GDM1 (cell line): Measurements from ENCODE around the gene HRK.
A peak's percentile ranks its signal among the peaks of the same experiment; 100 is the strongest.

ENCODE experiments used
- DNase-seq: peaks from one replicate; lab custom pipeline; 2025; lab: John Stamatoyannopoulos, UW

HRK gene

DNA sequence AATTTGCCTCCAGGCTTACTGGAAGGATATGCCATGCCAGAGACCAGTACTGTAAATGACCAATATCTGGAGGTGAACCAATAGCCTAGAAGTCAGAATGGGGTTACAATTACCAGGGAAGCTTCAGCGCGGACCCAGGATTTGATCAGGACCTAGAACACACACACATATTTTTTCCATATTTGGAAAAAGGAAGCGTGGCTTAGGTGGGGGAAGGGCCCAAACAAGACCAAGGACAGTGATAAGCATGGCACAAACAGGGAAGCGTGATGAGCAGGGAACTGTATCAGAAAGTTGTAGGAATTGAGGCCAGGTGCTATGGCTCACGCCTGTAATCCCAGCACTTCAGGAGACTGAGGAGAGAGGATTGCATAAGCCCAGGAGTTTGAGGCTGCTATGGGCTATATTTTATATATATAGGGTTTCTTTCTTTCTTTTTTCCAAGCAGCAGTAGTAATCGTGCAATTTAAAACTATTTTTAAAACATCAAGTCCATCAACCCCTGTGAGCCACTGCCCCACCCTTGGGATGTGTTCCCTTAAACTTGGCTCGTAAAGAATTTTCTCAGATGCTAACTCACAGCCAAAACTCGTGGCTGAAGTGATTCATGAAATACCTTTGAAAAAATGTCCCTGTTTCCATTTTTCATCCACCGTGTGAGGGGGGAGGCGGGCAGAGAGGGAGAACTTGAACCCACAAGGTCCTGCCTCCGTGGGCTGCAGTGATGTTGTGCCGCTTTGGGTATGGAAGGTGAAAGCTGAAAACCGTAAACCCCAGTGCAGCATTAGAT is 16.7 kb downstream of the HRK start:
- DNase-seq, result no peak

DNA sequence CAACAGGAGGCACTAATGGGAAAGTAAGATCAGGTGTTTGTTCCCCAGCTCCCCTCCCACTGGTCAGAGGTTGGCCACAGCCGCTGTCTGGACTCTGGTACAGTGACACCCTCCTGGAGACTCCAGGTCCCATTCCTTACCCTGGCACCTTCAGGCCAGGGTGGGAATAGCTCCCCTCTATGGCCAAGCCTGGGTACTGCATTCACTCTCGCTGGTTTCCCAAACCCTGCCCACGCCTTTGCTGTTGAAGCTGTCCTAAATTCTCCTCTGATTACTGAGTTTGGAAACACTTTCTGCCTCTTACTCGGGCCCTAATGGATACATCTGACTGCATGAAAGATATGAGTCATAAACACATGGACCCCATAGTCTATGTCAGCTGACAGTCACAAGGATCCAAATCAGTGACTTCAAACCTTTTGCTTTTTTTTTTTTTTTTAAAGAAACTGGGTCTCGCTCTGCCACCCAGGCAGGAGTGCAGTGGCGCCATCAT is 17.9 kb downstream of the HRK start:
- DNase-seq, result no peak

DNA sequence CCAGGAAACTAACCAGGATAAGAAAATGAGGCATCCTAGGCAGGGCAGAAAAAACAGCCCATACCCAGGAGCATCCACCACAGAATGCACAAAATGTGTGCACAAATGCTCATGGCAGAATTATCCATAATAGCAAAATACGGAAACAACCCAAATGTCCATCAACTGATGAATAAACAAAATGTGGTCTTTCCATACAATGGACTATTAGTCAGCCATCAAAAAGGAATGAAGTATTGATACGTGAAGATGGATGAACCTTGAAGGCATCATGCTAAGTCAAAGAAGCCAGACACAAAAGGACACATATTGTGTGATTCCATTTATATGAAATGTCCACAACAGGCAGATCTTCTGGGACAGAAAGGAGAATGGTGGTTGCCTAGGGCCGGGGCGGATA is 19.1 kb downstream of the HRK start:
- DNase-seq, result no peak

DNA sequence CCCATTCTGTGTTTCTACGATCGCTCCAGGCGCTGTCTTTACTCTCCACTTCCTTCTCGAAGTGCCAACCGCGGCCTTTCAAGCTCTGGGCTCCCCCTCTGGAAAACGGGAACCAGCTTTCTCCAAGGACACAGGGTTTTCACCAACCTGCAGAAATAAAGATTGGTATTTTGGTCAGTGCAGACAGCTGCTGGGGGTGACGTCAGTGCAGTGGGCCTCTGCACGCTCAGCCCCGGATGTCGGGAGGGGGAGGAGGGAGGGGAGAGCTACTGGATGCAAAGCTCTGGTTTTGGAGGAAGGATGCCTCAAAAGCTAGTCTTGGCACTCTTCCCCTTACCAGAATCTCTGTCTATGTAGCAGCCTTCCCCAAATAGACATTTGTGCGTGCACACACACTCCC is 19.9 kb downstream of the HRK start:
- peak; percentile 8 for DNase-seq

DNA sequence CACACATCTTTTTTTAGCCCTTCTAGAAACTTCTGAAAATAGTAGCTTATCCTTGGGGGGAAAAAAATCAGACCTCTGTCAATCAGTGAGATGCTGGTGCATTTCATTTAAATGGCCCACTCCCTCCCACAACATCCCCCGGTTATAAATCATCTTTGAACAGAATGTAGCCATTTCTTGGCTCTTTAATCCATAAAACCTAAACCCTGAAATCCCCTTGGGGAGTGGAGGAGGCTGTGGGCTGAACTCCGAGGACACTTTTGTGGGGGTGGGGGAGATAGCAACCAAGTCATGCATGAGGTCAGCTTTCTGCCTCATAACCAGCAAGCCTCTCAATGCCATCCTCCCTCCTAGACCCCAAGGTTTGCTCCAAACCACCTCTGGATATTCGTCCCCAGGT is 21.0 kb downstream of the HRK start:
- DNase-seq, result no peak

DNA sequence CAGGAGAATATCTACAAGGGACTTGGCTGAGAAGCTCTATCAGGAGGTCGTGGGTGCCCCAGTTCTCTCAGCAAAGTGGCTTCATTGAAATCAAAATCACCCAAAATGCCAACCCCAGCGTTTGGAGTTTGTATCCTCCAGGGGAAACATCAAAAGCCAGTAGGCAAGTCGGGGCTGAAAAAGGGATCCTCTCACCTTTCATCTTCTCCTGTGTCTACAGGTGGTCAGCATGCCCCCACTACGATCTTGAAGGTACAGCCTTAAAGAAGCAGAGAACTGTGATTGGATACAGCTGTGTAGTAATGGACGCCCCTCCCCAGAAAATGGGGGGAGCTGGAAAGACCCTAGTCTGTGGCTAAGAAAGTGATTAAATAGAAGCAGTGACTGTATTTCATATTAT is 22.2 kb downstream of the HRK start:
- no peak for DNase-seq

DNA sequence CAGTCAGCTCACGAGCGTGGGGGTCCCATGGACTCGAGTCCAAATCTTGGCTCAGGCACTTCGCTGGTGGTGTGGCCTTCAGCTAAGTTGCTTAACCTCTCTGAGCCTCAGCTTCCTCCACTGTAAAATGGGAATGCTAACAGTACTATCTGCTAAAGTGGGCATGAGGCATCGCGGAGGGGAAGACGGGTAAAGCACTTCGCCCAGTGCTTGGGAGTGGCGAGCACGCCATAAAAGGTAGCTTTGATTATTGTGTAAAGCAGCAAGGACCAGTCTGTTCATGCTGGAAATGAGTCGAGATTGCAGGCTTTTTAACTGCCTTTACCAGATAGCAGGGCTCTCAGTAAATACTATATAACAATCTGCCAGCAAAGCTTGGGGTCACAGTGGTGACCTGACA is 24.5 kb downstream of the HRK start:
- DNase-seq, result no peak

DNA sequence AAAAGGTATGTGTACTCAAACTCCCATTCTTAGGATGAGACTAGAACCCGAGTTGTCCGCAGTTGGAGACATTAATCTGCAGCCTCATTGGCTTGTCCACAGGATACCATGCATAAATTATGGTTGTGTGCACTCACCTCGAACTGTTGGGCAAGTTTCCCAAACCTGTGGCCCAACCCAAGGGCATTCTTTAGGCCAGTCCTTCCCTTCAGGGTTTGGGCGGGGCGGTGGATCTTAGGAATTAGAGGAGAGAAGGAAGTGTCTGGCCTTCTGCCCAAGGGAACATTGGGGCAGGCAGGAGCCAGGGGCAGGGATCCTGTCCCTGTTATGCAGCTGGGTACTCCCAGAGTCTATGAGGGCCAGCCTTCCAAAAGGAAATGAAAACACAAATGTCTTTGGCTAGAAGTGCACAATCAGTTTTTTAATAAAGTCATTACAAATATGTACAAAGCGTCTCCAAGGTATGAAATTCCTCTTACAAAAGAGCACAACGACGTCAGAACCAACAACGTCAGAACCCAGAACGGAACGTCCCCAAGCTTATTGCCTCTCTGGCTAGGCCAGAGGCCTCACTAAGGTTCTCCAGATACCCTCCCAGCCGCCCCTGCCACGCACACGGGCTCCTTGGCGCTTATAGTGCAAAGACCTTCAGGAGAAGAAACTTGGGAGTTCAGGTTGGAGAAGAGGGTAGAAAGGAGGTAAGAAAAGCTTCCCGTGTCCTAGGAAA is 25.3 kb downstream of the HRK start:
- no peak for DNase-seq

DNA sequence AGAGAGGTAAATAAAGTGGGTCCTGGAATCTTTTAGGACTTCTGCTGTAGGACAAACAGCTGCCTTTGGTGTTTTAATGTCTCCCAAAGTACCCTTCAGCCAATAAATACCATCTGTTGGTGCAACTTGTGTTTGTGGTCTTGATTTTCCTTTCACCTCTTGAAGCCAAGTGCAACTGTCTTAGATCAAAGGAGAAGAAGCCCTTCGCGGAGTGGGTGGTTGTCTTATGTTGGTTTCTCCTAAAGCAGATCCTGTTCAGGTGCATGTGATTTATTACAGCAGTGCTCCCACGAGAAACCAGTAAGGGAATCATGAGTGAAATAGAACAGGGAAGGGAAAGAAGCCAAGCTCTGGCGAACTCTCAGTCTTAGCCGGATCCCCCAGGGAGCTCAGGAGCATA is 27.7 kb downstream of the HRK start:
- no peak for DNase-seq

DNA sequence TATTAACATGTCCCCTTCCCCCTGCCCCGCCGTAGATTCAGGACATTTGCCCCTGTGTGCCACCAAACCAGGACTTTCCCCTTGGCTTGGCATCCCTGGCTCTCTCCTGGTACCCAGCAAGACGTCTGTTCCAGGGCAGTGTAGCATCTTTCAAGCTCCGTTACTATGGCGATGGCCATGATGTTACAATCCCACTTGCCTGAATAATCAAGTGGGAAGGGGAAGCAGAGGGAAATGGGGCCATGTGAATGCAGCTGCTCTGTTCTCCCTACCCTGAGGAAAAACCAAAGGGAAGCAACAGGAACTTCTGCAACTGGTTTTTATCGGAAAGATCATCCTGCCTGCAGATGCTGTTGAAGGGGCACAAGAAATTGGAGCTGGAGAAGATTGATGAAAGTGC is 28.9 kb downstream of the HRK start:
- no peak for DNase-seq

DNA sequence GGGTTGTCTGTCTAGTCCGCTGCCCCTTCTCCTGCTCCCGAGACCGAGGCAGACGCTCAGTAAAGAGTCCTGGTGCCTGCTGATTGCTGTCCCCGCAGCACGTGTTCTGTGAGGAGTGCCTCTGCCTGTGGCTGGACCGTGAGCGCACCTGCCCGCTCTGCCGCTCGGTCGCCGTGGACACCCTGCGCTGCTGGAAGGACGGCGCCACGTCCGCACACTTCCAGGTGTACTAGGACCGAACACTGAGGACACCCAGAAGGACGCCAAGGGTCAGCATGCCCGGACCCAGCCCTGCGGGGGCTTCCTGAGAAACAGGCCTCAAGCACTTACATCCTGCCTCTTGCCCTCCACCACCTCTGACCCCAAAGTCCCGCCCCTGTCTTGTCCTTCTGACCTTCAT is 32.0 kb downstream of the HRK start:
- DNase-seq, result no peak

DNA sequence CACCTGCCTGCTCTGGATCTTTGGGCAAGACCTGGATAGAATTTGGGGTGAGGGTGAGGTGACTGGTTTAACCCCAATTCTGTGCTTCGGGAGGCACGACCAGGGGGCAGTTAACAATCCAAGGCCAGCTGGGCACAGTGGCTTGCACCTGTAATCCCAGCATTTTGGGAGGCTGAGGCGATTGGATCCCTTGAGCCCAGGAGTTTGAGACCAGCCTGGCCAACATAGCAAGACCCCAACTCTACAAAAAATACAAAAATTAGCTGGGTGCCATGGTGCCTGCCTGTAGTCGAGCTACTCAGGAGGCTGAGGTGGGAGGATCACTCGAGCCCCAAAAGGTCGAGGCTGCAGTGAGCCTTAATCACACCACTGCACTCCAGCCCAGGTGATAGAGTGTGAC is 38.2 kb downstream of the HRK start:
- DNase-seq, result no peak

DNA sequence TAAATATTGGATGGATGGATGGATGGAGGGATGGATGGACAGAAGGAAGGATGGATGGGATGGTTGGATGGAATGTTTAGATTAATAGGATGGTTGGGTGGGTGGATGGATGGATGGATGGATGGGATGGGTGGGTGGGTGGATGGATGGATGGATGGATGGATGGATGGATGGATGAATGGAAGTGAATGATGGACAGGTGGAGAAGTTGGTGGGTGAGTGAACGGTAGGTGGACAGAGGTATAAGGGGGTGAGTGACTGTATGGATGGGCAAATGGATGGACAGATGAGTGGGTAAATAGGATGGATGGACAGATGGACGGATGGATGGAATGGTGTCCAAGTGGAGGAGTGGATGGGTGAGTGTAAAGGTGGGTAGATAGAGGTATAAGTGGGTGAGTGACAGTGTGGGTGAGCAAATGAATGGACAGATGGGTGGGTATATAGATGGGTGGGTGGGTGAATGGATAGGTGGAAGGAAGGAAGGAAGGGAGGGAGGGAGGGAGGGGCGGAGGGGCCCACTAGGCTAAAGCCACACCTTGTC is 41.9 kb downstream of the HRK start:
- no peak for DNase-seq

DNA sequence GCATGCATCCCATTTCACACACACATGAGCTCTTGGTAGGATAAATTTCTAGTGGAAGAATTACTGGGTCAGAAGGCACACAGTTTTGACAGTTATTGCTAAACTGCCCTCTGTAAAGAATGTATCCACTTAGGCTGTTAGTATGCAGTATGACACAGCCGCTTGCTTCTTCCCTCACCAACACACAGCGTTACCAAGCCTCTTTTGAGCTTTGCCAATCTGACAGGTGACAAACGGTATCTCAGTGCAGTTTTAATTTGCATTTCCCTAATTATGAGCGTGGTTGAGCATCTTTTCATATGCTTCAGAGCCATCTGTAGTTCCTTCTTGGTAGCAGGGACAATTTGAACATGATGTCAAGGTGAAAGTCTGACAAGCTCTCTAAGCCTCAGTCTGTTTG is 42.9 kb downstream of the HRK start:
- DNase-seq, result no peak

DNA sequence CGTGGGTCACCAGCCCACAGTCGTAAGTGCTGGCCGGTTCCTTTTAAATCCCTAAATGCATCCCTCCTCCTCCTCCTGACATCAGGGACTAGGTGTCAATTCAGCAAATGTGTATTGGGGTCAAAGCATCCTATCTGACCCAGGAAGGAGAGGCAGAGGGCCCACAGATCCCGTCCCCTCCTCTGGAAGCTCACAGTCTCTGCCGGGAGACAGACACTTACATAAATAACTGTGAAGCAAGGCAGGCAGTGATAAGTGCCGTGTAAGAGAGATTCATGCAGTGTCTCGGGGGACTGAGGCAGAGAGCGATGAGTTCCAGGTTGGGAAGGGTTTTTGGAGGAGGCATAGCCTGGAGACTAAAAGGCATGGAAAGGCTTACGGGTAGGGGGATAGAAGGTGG is 44.1 kb downstream of the HRK start:
- no peak for DNase-seq

DNA sequence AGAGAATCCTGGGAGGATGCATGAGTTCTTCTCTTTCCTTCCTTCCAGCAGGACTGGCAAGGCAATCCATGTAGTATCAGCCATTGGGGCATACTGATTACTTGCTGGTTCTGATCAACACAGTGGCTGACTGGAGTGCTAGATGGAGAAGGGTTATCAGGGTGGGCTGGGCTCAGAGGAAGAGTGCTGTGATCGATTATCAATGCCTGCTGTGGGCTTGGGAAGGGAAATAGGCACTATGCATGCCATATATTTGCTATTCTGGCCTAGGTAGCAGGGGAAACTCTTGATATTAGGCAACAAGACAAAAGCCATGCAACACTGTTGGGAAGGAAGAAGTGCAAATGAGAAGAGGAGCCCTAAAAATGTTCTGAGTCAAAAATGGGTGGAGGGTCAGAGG is 45.8 kb downstream of the HRK start:
- DNase-seq, result no peak

DNA sequence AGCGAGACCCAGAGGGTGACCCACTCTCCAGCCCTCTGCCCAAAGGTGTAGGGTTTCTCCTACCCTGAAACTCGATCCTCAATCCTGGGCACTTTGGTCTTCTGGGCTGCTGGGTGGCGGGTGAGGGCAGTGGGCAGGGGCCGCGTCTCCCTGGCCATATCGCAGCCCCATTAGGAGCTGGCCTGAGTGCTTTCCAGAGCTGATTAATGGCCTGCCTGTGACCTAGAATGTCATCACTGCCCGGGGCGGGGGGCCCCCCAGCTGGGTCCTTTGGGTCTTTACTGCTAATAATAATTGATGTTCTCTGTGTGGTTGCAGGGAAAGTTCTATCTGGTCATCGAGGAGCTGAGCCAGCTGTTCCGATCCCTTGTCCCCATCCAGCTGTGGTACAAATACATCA is 47.8 kb downstream of the HRK start:
- DNase-seq, result no peak

DNA sequence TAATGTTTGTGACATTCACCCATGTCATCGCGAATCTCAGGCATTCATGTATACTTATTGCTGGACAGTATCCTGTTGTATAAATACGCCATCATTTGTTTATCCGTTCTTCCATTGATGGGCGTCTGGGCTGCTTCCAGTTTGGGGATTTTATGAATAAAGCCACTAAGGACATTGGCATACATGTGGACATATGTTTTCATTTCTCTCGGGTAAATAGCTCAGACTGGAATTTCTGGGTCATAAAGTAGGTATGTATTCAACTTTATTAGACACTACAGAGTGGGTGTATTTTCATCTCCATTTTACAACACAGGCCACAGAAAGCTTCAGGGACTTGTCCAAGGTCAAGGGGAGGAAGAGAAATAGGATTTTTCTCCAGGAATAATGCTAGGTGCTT is 48.9 kb downstream of the HRK start:
- DNase-seq, result no peak

DNA sequence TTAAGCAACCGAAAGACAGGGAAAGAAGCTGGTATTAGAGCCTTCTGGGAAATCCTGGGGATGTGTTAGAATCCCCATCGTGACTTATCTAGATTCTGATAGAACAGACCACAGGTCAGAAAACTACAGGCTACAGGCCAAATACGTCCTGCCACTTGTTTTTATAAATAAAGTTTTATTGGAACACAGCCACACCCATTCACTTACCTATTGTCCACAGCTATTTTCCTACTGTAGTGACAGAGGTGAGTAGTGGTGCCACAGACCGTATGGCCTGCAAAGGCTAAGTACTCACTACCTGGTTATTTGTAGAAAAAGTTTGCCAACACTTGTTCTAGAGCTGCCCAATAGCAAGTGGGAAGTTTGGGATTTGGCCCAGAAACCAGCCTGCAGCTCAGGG is 53.8 kb downstream of the HRK start:
- DNase-seq, result no peak

DNA sequence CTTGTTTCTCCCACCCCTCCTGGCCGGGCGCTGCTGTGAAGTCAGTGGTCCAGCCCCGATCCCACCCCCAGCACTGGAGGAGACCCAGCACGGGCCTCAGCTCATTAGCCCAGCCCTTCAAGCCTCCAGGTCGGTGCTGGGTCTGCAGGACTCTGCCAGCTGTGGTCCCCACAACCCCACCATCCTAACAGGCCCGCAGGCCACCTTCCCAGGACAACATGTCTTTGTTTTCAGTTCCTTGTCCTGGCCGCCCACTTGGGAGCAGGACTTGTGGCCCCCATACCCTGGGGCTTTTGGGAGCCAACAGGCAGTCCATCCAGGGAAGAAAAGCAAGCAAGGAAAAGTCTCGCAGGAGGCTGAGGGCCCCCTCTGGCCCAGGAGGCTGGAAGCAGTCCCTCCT is 60.0 kb downstream of the HRK start:
- no peak for DNase-seq

DNA sequence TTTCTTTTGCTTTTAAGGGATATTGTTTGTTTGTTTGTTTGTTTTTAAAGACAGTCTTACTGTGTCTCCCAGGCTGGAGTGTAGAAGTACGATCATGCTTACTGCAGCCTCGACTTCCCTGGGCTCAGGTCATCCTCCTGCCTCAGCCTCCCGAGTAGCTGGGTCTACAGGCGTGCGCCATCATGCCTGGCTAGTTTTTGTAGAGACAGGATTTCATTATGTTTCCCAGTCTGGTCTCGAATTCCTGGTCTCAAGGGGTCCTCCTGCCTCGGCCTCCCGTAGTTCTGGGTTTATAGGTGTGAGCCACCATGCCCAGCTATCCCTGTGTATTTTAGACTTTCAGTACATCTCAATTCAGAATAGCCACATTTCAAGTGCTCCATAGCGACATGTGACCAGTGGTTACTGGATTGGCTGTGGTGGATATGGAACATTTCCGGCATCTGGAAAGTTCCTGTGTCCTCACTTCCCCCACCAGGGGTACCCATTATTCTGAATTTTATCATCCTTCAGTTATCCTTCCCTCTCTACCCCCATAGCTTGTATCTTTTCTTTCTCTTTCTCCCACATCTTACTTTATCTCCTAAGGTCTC is 61.1 kb downstream of the HRK start:
- no peak for DNase-seq

DNA sequence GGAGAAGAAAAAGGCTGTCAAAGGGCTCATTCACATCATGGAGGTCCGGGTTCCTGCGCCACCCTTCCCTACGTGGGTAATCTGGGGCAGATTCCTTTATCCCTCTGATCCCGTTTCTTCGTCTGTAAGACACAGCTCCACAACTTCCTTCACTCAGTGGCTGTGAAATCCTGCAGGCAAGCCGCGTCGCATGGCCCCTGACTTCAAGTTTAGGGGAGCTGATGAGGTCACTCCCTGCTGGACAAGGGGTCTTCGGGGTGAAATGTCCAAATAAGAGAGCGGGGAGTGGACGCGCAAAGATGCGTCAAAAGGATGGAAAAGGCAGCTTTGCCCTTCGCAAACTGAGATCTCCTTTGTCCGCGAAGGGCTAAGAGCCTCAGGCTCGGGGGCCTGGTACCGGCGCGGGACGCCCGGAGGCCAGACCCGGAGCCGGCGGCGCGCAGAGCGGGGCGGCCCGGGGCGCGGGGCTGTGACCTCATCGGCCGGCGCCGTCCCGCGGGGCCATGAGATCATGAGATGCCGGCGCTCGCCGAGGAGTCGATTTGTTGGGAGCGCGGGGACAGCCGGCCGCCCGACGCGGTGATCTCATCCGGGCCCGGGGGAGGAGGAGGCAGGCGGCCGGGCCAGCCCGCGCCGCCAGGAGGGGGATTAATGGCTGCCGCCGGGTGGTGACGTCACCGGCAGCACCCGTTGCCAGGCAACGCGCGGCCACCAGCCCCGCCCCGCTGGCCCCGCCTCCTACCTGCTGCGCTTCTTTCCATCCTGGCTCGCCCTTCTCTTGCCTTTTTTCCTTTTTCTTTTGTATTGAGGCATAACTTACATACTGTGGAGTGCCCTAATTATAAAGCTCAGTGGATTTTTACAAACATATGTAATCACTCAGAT is 62.1 kb downstream of the HRK start:
- DNase-seq, result peak; percentile 75
